HepG2 (cell line): ENCODE measurements around the gene AMPH. TPM values are rescaled to one million over a fixed set of nuclear protein-coding genes. Genes with fewer than 3 reads are reported as not detected.

Experiments used
- ATAC-seq: fragments of 200-7000 bp; cut with Tn5 transposase; 3 replicates; pipeline ENCODE4 v1.9.1; 2020; ENCODE audit warnings: mild to moderate bottlenecking, moderate library complexity
- BruUV-seq: library from RNA; stranded (reverse); fragments of 400-500 nt; replicated peaks from 2 replicates; lab custom pipeline; 2021; lab: Mats Ljungman, UMichigan
- CTCF ChIA-PET: fragments of 300-600 bp; formaldehyde crosslinking; extraction: SDS; loops from one replicate; lab custom pipeline; 2021; ENCODE audit warnings: low total read pairs, inconsistent platforms, low intra/inter-chr PET ratio; lab: Yijun Ruan, JAX
- POLR2A ChIA-PET: fragments of 350-600 bp; sonication (Branson Sonifier 250); formaldehyde crosslinking; loops from one replicate; lab custom pipeline; 2020; ENCODE audit warnings: antibody characterized with exemption, inconsistent platforms; lab: Yijun Ruan, JAX
- DNase-seq: peaks from one replicate; pipeline ENCODE4 v3.0.0-alpha.2; 2015; ENCODE audit warnings: low spot score
- FAIRE-seq: peaks from 3 replicates; lab custom pipeline; 2011; peaks lifted over from hg19 to GRCh38; lab: Jason Lieb, UNC
- H2AFZ ChIP-seq: one replicate; pipeline ENCODE4 v1.6.1; 2011; ENCODE audit warnings: low read length, inconsistent platforms
- H3K27ac ChIP-seq: fragments of 300-600 bp; 3 replicates; pipeline ENCODE4 v1.8.0; 2011; ENCODE audit warnings: mixed run types, mild to moderate bottlenecking, mixed read lengths, low read length, inconsistent platforms; ENCODE audit not compliant: insufficient read depth; ENCODE audit errors: extremely low read length
- H3K27me3 ChIP-seq, 2 experiments: fragments of 200-600 bp in 1 of 2; 2 replicates in 1 of 2; 3 replicates in 1 of 2; pipeline versions ENCODE4 v1.6.0 to v1.8.0; 2011; ENCODE audit warnings: low read length in 2 of 2, mild to moderate bottlenecking in 2 of 2, moderate library complexity in 2 of 2, inconsistent platforms in 1 of 2; ENCODE audit not compliant: insufficient read depth in 2 of 2, control insufficient read depth in 1 of 2
- H3K36me3 ChIP-seq, 2 experiments: fragments of 200-600 bp in 1 of 2; replicated peaks in 1 of 2; 2 replicates in 1 of 2; 3 replicates in 1 of 2; pipeline versions ENCODE4 v1.5.1 to v1.8.0; 2011; ENCODE audit warnings: low read length in 2 of 2, inconsistent platforms in 1 of 2; ENCODE audit not compliant: insufficient read depth in 2 of 2, control insufficient read depth in 1 of 2
- H3K4me1 ChIP-seq: 2 replicates; pipeline ENCODE4 v1.5.1; 2012; ENCODE audit warnings: low read length, inconsistent platforms; ENCODE audit not compliant: insufficient read depth
- H3K4me2 ChIP-seq: 2 replicates; pipeline ENCODE4 v1.6.0; 2011; ENCODE audit warnings: low read depth, low read length, inconsistent platforms
- H3K4me3 ChIP-seq, 3 experiments: fragments of 200-600 bp in 1 of 3; sonication (generic), shearing (Covaris generic) in 1 of 3; replicated peaks in 1 of 3; 2 replicates each; pipeline ENCODE4 v1.5.1; 2011 to 2016; ENCODE audit warnings: low read length in 3 of 3, inconsistent platforms in 2 of 3, low read depth in 2 of 3, mild to moderate bottlenecking in 2 of 3, control low read depth in 1 of 3, mixed read lengths in 1 of 3; ENCODE audit not compliant: insufficient read depth in 1 of 3
- H3K79me2 ChIP-seq: one replicate; pipeline ENCODE4 v1.6.1; 2011; ENCODE audit warnings: low read length, inconsistent platforms; ENCODE audit not compliant: insufficient read depth
- H3K9ac ChIP-seq: 2 replicates; pipeline ENCODE4 v1.6.0; 2011; ENCODE audit warnings: mild to moderate bottlenecking, low read depth, low read length, inconsistent platforms; ENCODE audit not compliant: insufficient read depth
- H3K9me3 ChIP-seq: 2 replicates; pipeline ENCODE4 v1.5.1; 2012; ENCODE audit warnings: mild to moderate bottlenecking, low read length
- H4K20me1 ChIP-seq: 2 replicates; pipeline ENCODE4 v1.6.0; 2011; ENCODE audit warnings: inconsistent platforms, mild to moderate bottlenecking, low read length, moderate library complexity; ENCODE audit not compliant: insufficient read depth
- RCOR2 ChIP-seq: IDR thresholded peaks from 2 replicates; pipeline ENCODE4 v1.6.1; 2016; ENCODE audit warnings: missing biosample characterization, missing genetic modification reagents
- ZNF441 ChIP-seq: sonication (generic); formaldehyde crosslinking; IDR thresholded peaks from 2 replicates; pipeline ENCODE4 v1.7.0; 2021; ENCODE audit warnings: missing genetic modification reagents, borderline replicate concordance
- ZNF615 ChIP-seq: sonication (generic); formaldehyde crosslinking; IDR thresholded peaks from 2 replicates; pipeline ENCODE4 v1.5.0; 2020; ENCODE audit warnings: mild to moderate bottlenecking, missing genetic modification reagents, borderline replicate concordance
- ZNF709 ChIP-seq: sonication (generic); formaldehyde crosslinking; IDR thresholded peaks from 2 replicates; pipeline ENCODE4 v1.5.0; 2020; ENCODE audit warnings: mild to moderate bottlenecking, missing genetic modification reagents
- WGBS: methylation state at CpG from one replicate; pipeline ENCODE4 v1.1.6; 2017; ENCODE audit warnings: low lambda C conversion rate; 5-methylcytosine and 5-hydroxymethylcytosine counted together
- in situ Hi-C: cut with HindIII; loops from 2 replicates; pipeline ENCODE4 v1.10.0; 2017; ENCODE audit warnings: low pct_unique_long_range_greater_than_20kb; ENCODE audit not compliant: extremely low pct_ligation_motif_present
- intact Hi-C: fragments of 100-400 bp; cut with micrococcal nuclease; formaldehyde crosslinking; loops from one replicate; pipeline ENCODE4 v1.10.0; 2022; ENCODE audit not compliant: unreplicated experiment
- polyA plus RNA-seq, 8 experiments: library from polyadenylated mRNA; depleted of rRNA in 3 of 8; stranded (reverse) in 7 of 8; unstranded in 1 of 8; fragments of >200 nt; fragmentation: Illumina TruSeq in 4 of 8; extraction: Trizol in 4 of 8; gene quantifications; 2 replicates each; pipeline versions ENCODE4 v1.2.1 to v1.2.3, GENCODE V29; 2011 to 2016; ENCODE audit warnings: low read depth in 4 of 8, missing spikeins in 1 of 8, mixed read lengths in 1 of 8; ENCODE audit not compliant: insufficient read depth in 1 of 8
- total RNA-seq, 5 experiments: library from RNA; depleted of rRNA; stranded (reverse); fragments of >200 nt; fragmentation: Illumina TruSeq; extraction: Trizol; gene quantifications; 2 replicates each; pipeline ENCODE4 v1.2.3, GENCODE V29; 2016; ENCODE audit warnings: low read depth in 1 of 5
- TF ChIP-seq, protein P1 (sequence below): sonication (generic); formaldehyde crosslinking; IDR thresholded peaks from 2 replicates; pipeline ENCODE4 v1.4.0; 2020; ENCODE audit warnings: missing genetic modification reagents, low read depth, mild to moderate bottlenecking, borderline replicate concordance
- TF ChIP-seq, protein P2 (sequence below): sonication (generic); formaldehyde crosslinking; IDR thresholded peaks from 2 replicates; pipeline ENCODE4 v1.4.0; 2020; ENCODE audit warnings: mild to moderate bottlenecking, low read depth, missing genetic modification reagents
- TF ChIP-seq, protein P3 (sequence below): sonication (generic); formaldehyde crosslinking; IDR thresholded peaks from 2 replicates; pipeline ENCODE4 v1.5.0; 2020; ENCODE audit warnings: missing genetic modification reagents

Gene AMPH
- total and polyA plus RNA-seq, 2 of the 13 experiments (the other 11 are each of a cell fraction or from before 2014, with no cell fraction given), result not detected

DNA sequence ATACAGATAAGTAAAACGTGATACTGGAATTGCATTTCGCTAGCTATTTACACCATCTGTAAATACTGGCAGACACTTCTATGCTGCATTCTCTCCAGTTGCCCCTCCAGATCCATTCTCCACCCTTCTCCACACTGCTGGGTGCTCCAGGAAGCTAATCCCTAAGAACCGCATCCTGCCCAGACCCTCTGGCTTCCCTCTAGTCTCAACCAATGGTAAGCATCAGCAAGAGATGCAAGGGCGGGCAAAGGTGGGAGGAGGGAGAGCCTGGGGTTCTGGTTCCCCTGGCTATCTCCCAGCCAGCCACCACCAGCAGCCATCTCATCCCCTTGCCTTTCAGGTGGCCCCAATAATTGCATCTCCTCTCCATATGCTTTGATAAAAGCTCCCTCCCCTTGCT is 84.4 kb downstream of the AMPH start:
- Histone ChIP-seq H3K9me3 (no peaks in the 10 kb centered on the region), H3K27ac (no peak overlapping the region), H4K20me1 (no peaks in the 10 kb centered on the region), H3K79me2 (no peaks in the 10 kb centered on the region), H3K4me3 (no peak overlapping the region), H3K4me2 (no peak overlapping the region), H2AFZ (no peak overlapping the region), H3K9ac (no peak overlapping the region), H3K4me1 (no peaks in the 10 kb centered on the region), H3K36me3 (no peaks in the 10 kb centered on the region), H3K27me3 (no peaks in the 10 kb centered on the region; a peak in 1 of 5 replicates)
- in situ Hi-C loops (no loop called here), intact Hi-C loops (no loop called here)
- no peak for FAIRE-seq
- POLR2A ChIA-PET, result no interaction called here
- no peak for DNase-seq
- no peak for ATAC-seq
- BruUV-seq, result no TSS peak
- CTCF ChIA-PET, result no interaction called here
- WGBS, result 4% methylated on average over 4 of the region's 4 CpGs
- no peak for TF ChIP-seq ZNF709 (CRISPR knock-in tag)
- no peak for TF ChIP-seq ZNF441 (CRISPR knock-in tag)
- TF ChIP-seq, protein P1, sequence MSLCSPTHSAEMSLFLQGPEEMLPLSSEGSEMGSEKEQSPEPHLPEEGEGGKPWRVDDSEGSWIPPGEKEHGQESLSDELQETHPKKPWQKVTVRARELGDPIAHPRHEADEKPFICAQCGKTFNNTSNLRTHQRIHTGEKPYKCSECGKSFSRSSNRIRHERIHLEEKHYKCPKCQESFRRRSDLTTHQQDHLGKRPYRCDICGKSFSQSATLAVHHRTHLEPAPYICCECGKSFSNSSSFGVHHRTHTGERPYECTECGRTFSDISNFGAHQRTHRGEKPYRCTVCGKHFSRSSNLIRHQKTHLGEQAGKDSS (CRISPR knock-in tag), result no peak
- TF ChIP-seq, protein P2, sequence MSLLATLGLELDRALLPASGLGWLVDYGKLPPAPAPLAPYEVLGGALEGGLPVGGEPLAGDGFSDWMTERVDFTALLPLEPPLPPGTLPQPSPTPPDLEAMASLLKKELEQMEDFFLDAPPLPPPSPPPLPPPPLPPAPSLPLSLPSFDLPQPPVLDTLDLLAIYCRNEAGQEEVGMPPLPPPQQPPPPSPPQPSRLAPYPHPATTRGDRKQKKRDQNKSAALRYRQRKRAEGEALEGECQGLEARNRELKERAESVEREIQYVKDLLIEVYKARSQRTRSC (CRISPR knock-in tag), result no peak
- TF ChIP-seq, protein P3, sequence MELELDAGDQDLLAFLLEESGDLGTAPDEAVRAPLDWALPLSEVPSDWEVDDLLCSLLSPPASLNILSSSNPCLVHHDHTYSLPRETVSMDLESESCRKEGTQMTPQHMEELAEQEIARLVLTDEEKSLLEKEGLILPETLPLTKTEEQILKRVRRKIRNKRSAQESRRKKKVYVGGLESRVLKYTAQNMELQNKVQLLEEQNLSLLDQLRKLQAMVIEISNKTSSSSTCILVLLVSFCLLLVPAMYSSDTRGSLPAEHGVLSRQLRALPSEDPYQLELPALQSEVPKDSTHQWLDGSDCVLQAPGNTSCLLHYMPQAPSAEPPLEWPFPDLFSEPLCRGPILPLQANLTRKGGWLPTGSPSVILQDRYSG (CRISPR knock-in tag), result no peak
- TF ChIP-seq ZNF615, result no peak
- TF ChIP-seq RCOR2 (CRISPR knock-in tag), result no peak
